Suprapubic skin (tissue), 4 donors: Measurements from ENCODE around the gene NEBL. TPM values are rescaled to one million over a fixed set of nuclear protein-coding genes. Genes with fewer than 3 reads are reported as not detected.

Experiments used
- DNase-seq, 2 donors: peaks; one replicate each; pipeline ENCODE4 v3.0.0-alpha.2; 2019; ENCODE audit warnings: low spot score in 2 of 2
- H3K27ac ChIP-seq: fragments of 200-600 bp; sonication (generic); one replicate; pipeline ENCODE4 v1.5.1; 2019
- H3K27me3 ChIP-seq: fragments of 200-600 bp; sonication (generic); one replicate; pipeline ENCODE4 v1.5.1; 2019
- H3K36me3 ChIP-seq: fragments of 200-600 bp; sonication (generic); one replicate; pipeline ENCODE4 v1.5.1; 2019
- H3K4me1 ChIP-seq: fragments of 200-600 bp; sonication (generic); one replicate; pipeline ENCODE4 v1.5.1; 2019
- H3K4me3 ChIP-seq: fragments of 200-600 bp; sonication (generic); one replicate; pipeline ENCODE4 v1.5.1; 2019; ENCODE audit warnings: mild to moderate bottlenecking
- H3K9me3 ChIP-seq: fragments of 200-600 bp; sonication (generic); one replicate; pipeline ENCODE4 v1.5.1; 2019
- CTCF ChIP-seq, 2 donors: fragments of 200-600 bp in 1 of 2; fragments of 450-650 bp in 1 of 2; sonication (generic) in 1 of 2; IDR thresholded peaks; one replicate each; pipeline ENCODE4 v1.5.1; 2016 to 2019; ENCODE audit warnings: antibody characterized with exemption in 2 of 2, mild to moderate bottlenecking in 1 of 2, moderate library complexity in 1 of 2
- EP300 ChIP-seq: sonication (generic); formaldehyde crosslinking; IDR thresholded peaks from one replicate; pipeline ENCODE4 v1.6.1; 2017; ENCODE audit warnings: antibody characterized with exemption
- POLR2A ChIP-seq, 2 donors: fragments of 450-650 bp; IDR thresholded peaks; one replicate each; pipeline ENCODE4 v1.6.1; 2017; ENCODE audit warnings: antibody characterized with exemption in 2 of 2, mild to moderate bottlenecking in 2 of 2, moderate library complexity in 2 of 2
- POLR2AphosphoS5 ChIP-seq, 3 donors: sonication (generic); formaldehyde crosslinking; IDR thresholded peaks; one replicate each; pipeline ENCODE4 v1.6.1; 2017; ENCODE audit warnings: antibody characterized with exemption in 3 of 3
- WGBS: methylation state at CpG from one replicate; pipeline ENCODE4 v1.1.5; 2018; 5-methylcytosine and 5-hydroxymethylcytosine counted together
- total RNA-seq, 4 donors: library from RNA; depleted of rRNA; stranded (reverse); fragments of >200 nt; gene quantifications; one replicate each; pipeline ENCODE4 v1.1.0, GENCODE V29; 2016

NEBL gene
- total RNA-seq, 4 donors from 2014 or later, result 49.9 to 86.4 (median 70.5) TPM

- no peaks in the 10 kb centered on the region for H3K9me3 ChIP-seq
- 91% methylated on average over 7 of the region's 7 CpGs for WGBS
- H3K4me1 ChIP-seq, result no peaks in the 10 kb centered on the region
- H3K36me3 ChIP-seq, result peaks cover 12% of the 10 kb centered on the region
- no peak for TF ChIP-seq CTCF (IDR thresholded peaks at IDR 0.05)
- no peak for TF ChIP-seq POLR2AphosphoS5 (IDR thresholded peaks at IDR 0.05)
- TF ChIP-seq EP300, result no peak
- no peak for TF ChIP-seq POLR2A (IDR thresholded peaks at IDR 0.05)
- H3K27ac ChIP-seq, result no peak overlapping the region
- H3K4me3 ChIP-seq, result no peak overlapping the region
- no peaks in the 10 kb centered on the region for H3K27me3 ChIP-seq
- no peak for DNase-seq
Measured at GRCh38 chr10:20877986-20878983, 18.8 kb downstream of the NEBL start.

- no peaks in the 10 kb centered on the region for H3K4me1 ChIP-seq
- H3K27me3 ChIP-seq, result no peaks in the 10 kb centered on the region
- H3K9me3 ChIP-seq, result no peaks in the 10 kb centered on the region
- TF ChIP-seq CTCF (IDR thresholded peaks at IDR 0.05) (no peak), POLR2AphosphoS5 (IDR thresholded peaks at IDR 0.05) (no peak), EP300 (no peak), POLR2A (IDR thresholded peaks at IDR 0.05) (no peak)
- DNase-seq, result no peak
- no peak overlapping the region for H3K27ac ChIP-seq
- no peak overlapping the region for H3K4me3 ChIP-seq
- WGBS, result 88% methylated on average over 7 of the region's 7 CpGs
- H3K36me3 ChIP-seq, result peaks cover 12% of the 10 kb centered on the region
Measured at GRCh38 chr10:20877554-20877953, 19.6 kb downstream of the NEBL start.

- no peak overlapping the region for H3K4me3 ChIP-seq
- no peak for DNase-seq
- 100% methylated on average over 2 of the region's 2 CpGs for WGBS
- no peak overlapping the region for H3K27ac ChIP-seq
- TF ChIP-seq CTCF (IDR thresholded peaks at IDR 0.05), result no peak
- TF ChIP-seq EP300, result no peak
- H3K9me3 ChIP-seq, result no peaks in the 10 kb centered on the region
- peaks cover 12% of the 10 kb centered on the region for H3K36me3 ChIP-seq
- H3K4me1 ChIP-seq, result no peaks in the 10 kb centered on the region
- H3K27me3 ChIP-seq, result no peaks in the 10 kb centered on the region
Measured at GRCh38 chr10:20874261-20874660, 22.9 kb downstream of the NEBL start.

- no peak for DNase-seq
- H3K27me3 ChIP-seq, result no peaks in the 10 kb centered on the region
- 84% methylated on average over 7 of the region's 7 CpGs for WGBS
- no peaks in the 10 kb centered on the region for H3K9me3 ChIP-seq
- no peak for TF ChIP-seq POLR2AphosphoS5 (IDR thresholded peaks at IDR 0.05)
- no peak for TF ChIP-seq CTCF (IDR thresholded peaks at IDR 0.05)
- TF ChIP-seq EP300, result no peak
- TF ChIP-seq POLR2A (IDR thresholded peaks at IDR 0.05), result no peak
- H3K4me1 ChIP-seq, result no peaks in the 10 kb centered on the region
- H3K27ac ChIP-seq, result no peak overlapping the region
- H3K4me3 ChIP-seq, result no peak overlapping the region
- H3K36me3 ChIP-seq, result no peaks in the 10 kb centered on the region
Measured at GRCh38 chr10:20871970-20872369, 25.1 kb downstream of the NEBL start.

GRCh38 chr10:20870834-20871233 is 26.3 kb downstream of the NEBL start:
- 79% methylated on average over 3 of the region's 3 CpGs for WGBS
- TF ChIP-seq POLR2AphosphoS5 (IDR thresholded peaks at IDR 0.05), result no peak
- TF ChIP-seq EP300, result no peak
- no peaks in the 10 kb centered on the region for H3K27me3 ChIP-seq

More at GRCh38 chr10:20870834-20871233, 26.3 kb downstream of the NEBL start:
- no peak for DNase-seq
- no peak overlapping the region for H3K4me3 ChIP-seq
- H3K9me3 ChIP-seq, result no peaks in the 10 kb centered on the region
- H3K27ac ChIP-seq, result no peak overlapping the region
- no peaks in the 10 kb centered on the region for H3K4me1 ChIP-seq
- no peaks in the 10 kb centered on the region for H3K36me3 ChIP-seq
